Measurements from ENCODE around the gene TFB1M.
"Not testable (repeated sequence)": the region's sequence is repeated elsewhere in the genome, so short reads cannot be mapped to it uniquely, and the experiment has no call there.

TFB1M gene

GRCh38 chr6:155335265-155335664, 21.0 kb upstream of the TFB1M start:
- Histone ChIP-seq H3K4me1 (peaks cover 7 to 14% (median 13%) of the 10 kb centered on the region in 10 experiments; a peak in 19 of 20 replicates), H3K9ac (no peak overlapping the region), H3K36me3 (no peaks in the 10 kb centered on the region), H4K20me1 (no peaks in the 10 kb centered on the region), H3K9me3 (replicated peaks in 1 of 11) (peaks cover 33 to 51% (median 46%) of the 10 kb centered on the region in 11 experiments), H3K4me2 (no peak overlapping the region), H3K4me3 (no peak overlapping the region), H3K27me3 (no peaks in the 10 kb centered on the region), H3K27ac (no peak overlapping the region)
- TF ChIP-seq Cebpa-rat (IDR thresholded peaks at IDR 0.05) = no peak

DNA sequence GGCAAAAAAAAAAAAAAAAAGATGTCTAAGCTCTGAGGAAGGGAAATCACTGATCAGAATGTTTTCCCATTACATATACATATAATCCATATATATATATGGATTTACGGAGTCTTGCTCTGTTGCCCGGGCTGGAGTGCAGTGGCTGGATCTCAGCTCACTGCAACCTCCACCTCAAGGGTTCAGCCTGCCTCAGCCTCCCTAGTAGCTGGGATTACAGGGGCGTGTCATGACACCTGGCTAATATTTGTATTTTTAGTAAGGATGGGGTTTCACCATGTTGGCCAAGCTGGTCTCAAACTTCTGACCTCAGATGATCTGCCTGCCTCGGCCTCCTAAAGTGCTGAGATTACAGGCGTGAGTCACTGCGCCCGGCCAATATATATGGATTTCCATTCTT, 19.8 kb upstream of the TFB1M start:
- not testable (repeated sequence) for H3K36me3 ChIP-seq, H4K20me1 ChIP-seq, H3K27ac ChIP-seq, H3K4me3 ChIP-seq, H3K27me3 ChIP-seq, H3K9ac ChIP-seq
- Histone ChIP-seq H3K4me1 (peaks cover 7 to 14% (median 13%) of the 10 kb centered on the region in 10 experiments; a peak in 19 of 20 replicates), H3K9me3 (replicated peaks in 1 of 11) (peaks cover 21 to 39% (median 34%) of the 10 kb centered on the region in 11 experiments), H3K4me2 (peak overlapping the region in 5 of 11 experiments; percentile 8 to 39 (median 23); a peak in 5 of 22 replicates)

DNA sequence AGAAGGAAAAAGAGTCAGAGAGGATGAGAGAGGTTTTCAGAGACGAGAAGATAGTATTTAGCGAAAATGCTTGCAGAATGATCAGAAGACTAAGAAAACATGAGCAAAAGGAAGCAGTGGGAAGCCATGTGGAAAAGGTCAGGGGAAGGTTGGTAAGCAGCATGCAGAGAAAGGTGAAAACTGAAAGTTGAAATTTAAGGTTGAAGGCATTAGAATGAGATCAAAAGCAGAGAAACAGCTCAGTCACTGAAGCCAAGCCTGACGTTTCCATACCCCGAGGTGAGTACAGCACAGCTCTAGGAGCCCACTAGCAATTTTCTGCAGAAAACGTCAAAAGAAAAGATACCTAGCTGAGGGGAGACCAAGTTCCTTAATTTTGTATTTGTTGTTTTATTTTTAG, 19.1 kb upstream of the TFB1M start:
- no peak for TF ChIP-seq Cebpa-rat (IDR thresholded peaks at IDR 0.05)
- H3K4me3 ChIP-seq = no peak overlapping the region
- peak overlapping the region in 2 of 11 experiments; percentile 0 to 11; a peak in 1 of 22 replicates for H3K9ac ChIP-seq
- H3K4me1 ChIP-seq = peaks cover 7 to 21% (median 18%) of the 10 kb centered on the region in 10 experiments; a peak in 19 of 20 replicates
- peaks cover 15 to 32% (median 27%) of the 10 kb centered on the region in 11 experiments for H3K9me3 ChIP-seq (replicated peaks in 1 of 11)
- peak overlapping the region; percentile 11 to 57 (median 23); a peak in 17 of 22 replicates for H3K4me2 ChIP-seq
- no peaks in the 10 kb centered on the region for H3K27me3 ChIP-seq
- no peaks in the 10 kb centered on the region for H4K20me1 ChIP-seq
- peak overlapping the region in 2 of 11 experiments; percentile 3 to 14; a peak in 1 of 22 replicates for H3K27ac ChIP-seq
- no peaks in the 10 kb centered on the region for H3K36me3 ChIP-seq

- no peak for TF ChIP-seq Cebpa-rat (IDR thresholded peaks at IDR 0.05)
- H3K9me3 ChIP-seq (replicated peaks in 1 of 11) = peaks cover 2 to 11% (median 9%) of the 10 kb centered on the region in 11 experiments; a peak in 18 of 22 replicates
These were observed 16.6 kb upstream of the TFB1M start for GRCh38 chr6:155330922-155331321.

DNA sequence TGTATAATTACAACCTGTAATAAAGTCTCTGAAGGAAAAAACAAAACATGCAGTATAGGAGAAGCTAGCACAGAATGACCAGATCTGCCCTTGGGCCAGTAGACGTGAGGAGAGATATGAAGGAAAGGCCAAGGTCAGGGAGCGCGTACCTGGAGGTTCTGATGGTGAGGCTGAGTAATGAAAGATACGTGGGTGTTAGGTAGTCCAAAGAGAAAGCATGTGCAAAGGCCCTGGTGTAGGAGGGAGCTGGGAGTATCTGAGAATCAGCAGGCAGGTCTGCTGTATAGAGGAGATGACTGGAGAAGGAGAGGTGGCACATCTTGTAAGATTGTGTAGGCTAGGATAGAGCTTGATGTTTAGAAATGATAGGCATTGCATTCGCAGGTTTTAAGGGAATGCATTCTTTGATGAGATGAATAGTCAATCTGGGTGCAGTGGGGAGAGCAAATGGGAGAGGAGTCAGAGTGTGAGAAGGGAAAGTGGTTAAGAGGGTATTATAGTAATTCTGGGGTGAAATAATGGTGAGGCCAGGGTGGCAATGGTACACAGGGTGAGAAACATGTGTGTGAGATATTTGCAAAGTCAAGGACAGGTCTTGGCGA, 15.9 kb upstream of the TFB1M start:
- Histone ChIP-seq H3K36me3 (no peaks in the 10 kb centered on the region), H3K9ac (no peak overlapping the region), H3K27me3 (no peaks in the 10 kb centered on the region), H3K4me2 (no peak overlapping the region), H3K27ac (no peak overlapping the region), H3K4me1 (peaks cover 7 to 30% (median 25%) of the 10 kb centered on the region in 10 experiments; a peak in 19 of 20 replicates), H4K20me1 (no peaks in the 10 kb centered on the region), H3K4me3 (no peak overlapping the region), H3K9me3 (replicated peaks in 1 of 11) (peaks cover 0 to 5% (median 2%) of the 10 kb centered on the region in 11 experiments; a peak in 12 of 22 replicates)
- TF ChIP-seq Cebpa-rat (IDR thresholded peaks at IDR 0.05) = no peak

More at GRCh38 chr6:155330922-155331321, 16.6 kb upstream of the TFB1M start:
- no peak overlapping the region for H3K4me3 ChIP-seq
- H3K36me3 ChIP-seq = no peaks in the 10 kb centered on the region
- no peaks in the 10 kb centered on the region for H3K27me3 ChIP-seq
- H3K4me2 ChIP-seq = no peak overlapping the region
- H4K20me1 ChIP-seq = no peaks in the 10 kb centered on the region
- peaks cover 7 to 30% (median 25%) of the 10 kb centered on the region in 10 experiments; a peak in 19 of 20 replicates for H3K4me1 ChIP-seq
- H3K27ac ChIP-seq = no peak overlapping the region
- H3K9ac ChIP-seq = no peak overlapping the region

DNA sequence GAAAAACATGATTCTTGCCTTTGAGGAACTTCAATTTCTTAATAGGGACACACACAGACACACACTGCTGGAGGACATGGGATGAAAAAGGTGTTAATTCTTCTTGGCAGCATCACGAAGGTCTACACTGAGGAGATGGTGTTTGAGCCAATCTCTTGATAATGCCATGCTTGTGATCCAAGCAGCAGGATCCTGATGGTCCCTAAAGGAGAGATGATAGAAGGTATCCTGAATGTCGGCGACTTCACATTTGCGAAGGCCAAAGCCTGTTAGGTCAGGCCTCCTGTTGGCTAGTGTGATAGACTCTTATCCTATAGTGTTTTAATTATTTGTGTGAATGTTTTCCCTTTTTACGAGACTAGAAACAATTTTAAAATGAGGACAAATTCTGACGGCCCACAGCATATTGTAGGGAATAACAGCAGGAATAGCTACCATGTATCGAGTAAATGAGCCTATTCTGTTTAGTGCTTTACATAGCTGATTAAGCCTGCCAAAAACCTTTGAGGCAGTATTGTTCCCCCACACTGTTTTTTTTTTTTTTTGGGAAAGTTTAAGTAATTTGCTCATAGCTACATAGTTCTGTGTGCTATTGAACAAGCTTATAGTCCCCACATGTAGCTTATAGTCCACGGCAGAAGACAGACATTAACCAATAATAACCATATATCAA, 15.3 kb upstream of the TFB1M start:
- Histone ChIP-seq H4K20me1 (no peaks in the 10 kb centered on the region), H3K9ac (no peak overlapping the region; a peak in 1 of 22 replicates), H3K4me3 (no peak overlapping the region), H3K36me3 (no peaks in the 10 kb centered on the region), H3K4me2 (no peak overlapping the region), H3K4me1 (peaks cover 7 to 30% (median 25%) of the 10 kb centered on the region in 10 experiments; a peak in 19 of 20 replicates), H3K27me3 (no peaks in the 10 kb centered on the region), H3K27ac (no peak overlapping the region; a peak in 1 of 22 replicates), H3K9me3 (replicated peaks in 1 of 11) (no peaks in the 10 kb centered on the region)
- TF ChIP-seq Cebpa-rat (IDR thresholded peaks at IDR 0.05) = no peak

GRCh38 chr6:155328539-155329459, 14.5 kb upstream of the TFB1M start:
- peaks cover 7 to 26% (median 21%) of the 10 kb centered on the region in 10 experiments; a peak in 19 of 20 replicates for H3K4me1 ChIP-seq
- TF ChIP-seq Cebpa-rat (IDR thresholded peaks at IDR 0.05) = no peak
- peak overlapping the region in 10 of 11 experiments; percentile 9 to 59 (median 50); a peak in 17 of 22 replicates for H3K27ac ChIP-seq
- no peaks in the 10 kb centered on the region for H3K27me3 ChIP-seq
- peak overlapping the region in 4 of 11 experiments; percentile 0 to 43 (median 16); a peak in 4 of 22 replicates for H3K9ac ChIP-seq
- H3K36me3 ChIP-seq = no peaks in the 10 kb centered on the region
- H3K4me2 ChIP-seq = peak overlapping the region in 6 of 11 experiments; percentile 4 to 60 (median 20); a peak in 8 of 22 replicates
- no peaks in the 10 kb centered on the region for H4K20me1 ChIP-seq
- no peak overlapping the region for H3K4me3 ChIP-seq
- no peaks in the 10 kb centered on the region for H3K9me3 ChIP-seq (replicated peaks in 1 of 11)

DNA sequence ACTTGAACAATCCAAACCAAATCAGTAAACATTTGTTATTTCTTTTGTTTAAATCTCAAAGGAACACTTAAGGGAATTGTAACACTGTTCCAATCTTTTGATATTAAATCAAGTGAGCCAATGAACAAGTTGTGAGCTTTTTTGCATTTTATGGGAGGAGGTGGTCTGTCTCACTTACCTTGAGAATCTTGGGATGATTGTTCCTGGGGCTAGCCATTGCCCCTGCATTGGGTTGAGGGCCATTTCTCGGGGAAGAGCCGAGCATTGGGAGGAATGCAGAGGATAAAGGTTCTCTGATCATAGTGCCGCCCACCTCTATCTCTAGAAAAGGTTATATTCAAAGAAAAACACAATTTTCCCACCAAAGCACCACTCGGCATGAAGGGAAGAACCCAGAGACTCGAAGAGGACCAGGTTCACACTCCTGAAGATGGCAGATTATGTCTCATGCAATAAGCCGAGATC, 13.8 kb upstream of the TFB1M start:
- no peak for TF ChIP-seq Cebpa-rat (IDR thresholded peaks at IDR 0.05)
- Histone ChIP-seq H4K20me1 (no peaks in the 10 kb centered on the region), H3K9ac (peak overlapping the region in 6 of 11 experiments; percentile 0 to 43 (median 14); a peak in 5 of 22 replicates), H3K9me3 (replicated peaks in 1 of 11) (no peaks in the 10 kb centered on the region), H3K27ac (peak overlapping the region in 10 of 11 experiments; percentile 9 to 59 (median 50); a peak in 20 of 22 replicates), H3K4me3 (no peak overlapping the region), H3K27me3 (no peaks in the 10 kb centered on the region), H3K4me1 (peaks cover under 1 to 19% (median 15%) of the 10 kb centered on the region in 10 experiments; a peak in 17 of 20 replicates), H3K36me3 (no peaks in the 10 kb centered on the region), H3K4me2 (peak overlapping the region in 6 of 11 experiments; percentile 4 to 60 (median 20); a peak in 8 of 22 replicates)
